GM19324 (cell line): Measurements from ENCODE around the gene ATP6V1C2.

ENCODE experiments used
- ATAC-seq: cut with Tn5 transposase; IDR thresholded peaks from one replicate; pipeline ENCODE4 v1.9.1; 2021; ENCODE audit warnings: mild to moderate bottlenecking, moderate library complexity; ENCODE audit not compliant: unreplicated experiment, low FRiP score

The ATP6V1C2 gene

GRCh38 chr2:10722252-10722825, 909 bp downstream of the ATP6V1C2 start:
- no peak for ATAC-seq

GRCh38 chr2:10732924-10733565, 11.6 kb downstream of the ATP6V1C2 start:
- ATAC-seq, result no peak

- no peak for ATAC-seq
These were observed 12.1 kb downstream of the ATP6V1C2 start for GRCh38 chr2:10733566-10733925.

GRCh38 chr2:10733980-10734379, 12.6 kb downstream of the ATP6V1C2 start:
- ATAC-seq, result no peak

DNA sequence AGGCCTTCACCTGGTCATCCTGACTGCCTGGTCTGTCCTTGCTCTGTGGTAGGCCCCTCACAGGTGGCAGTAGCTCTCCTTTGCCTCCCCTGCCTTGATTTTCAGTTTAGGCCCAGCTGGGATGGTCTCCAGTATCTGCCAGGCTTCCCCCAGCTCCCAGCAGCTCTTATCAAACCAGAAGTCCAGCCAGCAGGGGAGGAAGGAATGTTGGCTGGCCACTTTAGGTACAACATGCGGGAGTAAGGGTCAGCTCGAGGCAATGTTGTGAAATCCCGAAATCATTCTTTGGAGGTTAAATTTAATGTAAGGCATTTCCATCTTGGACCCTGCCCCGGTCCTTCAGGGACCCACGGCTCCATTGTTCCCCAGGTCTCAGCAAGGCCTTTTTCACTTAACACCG, 16.8 kb downstream of the ATP6V1C2 start:
- ATAC-seq, result no peak

- no peak for ATAC-seq
These were observed 18.8 kb downstream of the ATP6V1C2 start for GRCh38 chr2:10740226-10740625.

DNA sequence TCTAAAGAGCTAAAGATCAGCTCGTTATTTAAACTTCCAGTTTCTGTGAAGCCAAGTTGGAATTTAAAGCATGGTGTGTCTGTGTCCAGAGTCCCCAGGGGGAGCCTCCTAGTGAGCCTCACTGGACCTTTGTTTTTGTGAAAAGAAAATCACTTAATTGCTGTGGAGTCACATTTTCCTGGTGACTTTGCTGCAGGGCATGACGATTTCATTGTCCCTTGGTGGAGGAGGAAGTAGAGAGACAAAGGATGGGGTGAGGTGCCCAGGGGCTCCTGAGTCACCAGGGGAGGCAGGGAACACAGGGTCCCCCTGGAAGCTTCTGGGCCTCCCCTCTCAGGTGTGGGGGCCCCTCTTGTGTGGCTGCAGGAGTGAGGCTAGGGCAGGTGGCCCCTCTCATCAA, 19.7 kb downstream of the ATP6V1C2 start:
- ATAC-seq, result no peak

- ATAC-seq, result no peak
These were observed 21.2 kb downstream of the ATP6V1C2 start for GRCh38 chr2:10742666-10743065.

DNA sequence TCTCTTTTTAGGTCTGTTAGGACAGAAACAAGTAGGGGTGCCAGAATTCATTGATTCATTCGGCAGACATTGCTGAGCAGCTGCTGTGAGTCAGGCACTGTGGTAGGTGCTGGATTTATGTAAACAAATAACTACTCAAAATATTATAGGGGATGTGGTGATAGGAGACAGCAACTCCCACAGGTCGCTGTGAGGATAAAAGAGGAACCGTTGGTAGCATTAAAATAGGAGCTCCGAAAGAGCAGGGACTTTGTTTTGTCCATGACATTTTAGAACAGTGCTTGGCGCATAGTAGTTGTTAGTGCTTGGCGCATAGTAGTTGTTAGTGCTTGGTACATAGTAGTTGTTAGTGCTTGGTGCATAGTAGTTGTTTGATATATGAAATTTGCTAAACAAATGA, 29.2 kb downstream of the ATP6V1C2 start:
- ATAC-seq, result no peak

DNA sequence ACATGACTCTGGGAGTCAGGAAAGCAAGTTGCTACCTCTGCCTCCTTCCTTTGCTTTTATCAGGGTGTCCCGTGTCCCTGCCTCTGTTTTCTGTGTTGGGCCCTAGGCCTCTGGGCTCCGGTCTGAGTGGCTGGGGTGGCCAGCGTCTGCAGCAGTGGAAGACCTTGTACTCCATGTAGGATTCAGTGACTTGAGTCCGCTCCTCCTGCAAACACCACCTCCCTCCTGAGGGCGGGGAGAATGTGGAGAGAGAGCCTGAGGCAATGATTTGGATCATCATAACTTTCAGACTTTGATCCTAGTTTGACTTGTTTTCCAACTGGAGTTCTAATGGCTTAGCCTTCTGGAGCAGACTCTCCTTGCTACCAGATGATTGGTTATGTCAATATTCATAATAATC, 30.8 kb downstream of the ATP6V1C2 start:
- no peak for ATAC-seq

- ATAC-seq, result no peak
These were observed 31.7 kb downstream of the ATP6V1C2 start for GRCh38 chr2:10753156-10753555.

DNA sequence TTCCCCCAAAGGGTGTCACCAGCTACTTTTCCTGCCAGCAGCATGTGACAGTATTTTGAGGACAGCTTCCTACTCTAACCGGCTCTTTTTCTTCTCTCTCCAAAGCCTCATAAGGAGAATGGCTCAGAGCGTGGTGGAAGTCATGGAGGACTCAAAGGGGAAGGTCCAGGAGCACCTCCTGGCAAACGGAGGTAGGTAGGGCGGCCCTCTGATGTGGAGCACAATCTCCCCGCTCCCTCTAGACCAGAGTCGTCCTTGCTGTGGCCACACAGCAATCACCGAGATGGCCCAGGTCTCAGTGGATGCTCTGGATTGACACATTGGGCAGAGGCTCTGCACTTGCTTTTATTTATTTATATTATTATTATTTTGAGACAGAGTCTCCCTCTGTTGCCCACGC, 32.4 kb downstream of the ATP6V1C2 start:
- no peak for ATAC-seq

DNA sequence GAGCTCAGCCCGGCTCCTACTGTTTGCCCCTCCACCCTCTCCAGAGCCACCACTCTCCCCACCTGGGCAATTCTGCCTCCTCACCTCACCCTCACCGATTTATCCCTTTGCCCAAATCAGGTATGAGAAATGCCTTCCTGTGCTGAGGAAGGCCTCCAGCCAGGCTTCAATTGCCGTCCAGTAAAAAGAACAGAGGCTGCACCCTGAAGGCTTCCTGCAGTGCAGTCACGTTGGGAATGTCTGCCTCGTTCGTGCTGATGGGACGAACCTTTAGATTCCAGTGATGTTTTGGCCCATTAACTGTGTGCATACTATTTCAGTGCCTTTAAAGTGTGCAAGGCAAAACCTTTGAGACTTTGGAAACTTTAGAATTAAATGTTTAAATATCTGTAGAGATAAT, 34.2 kb downstream of the ATP6V1C2 start:
- ATAC-seq, result no peak

GRCh38 chr2:10757814-10758286, 36.4 kb downstream of the ATP6V1C2 start:
- ATAC-seq, result no peak

DNA sequence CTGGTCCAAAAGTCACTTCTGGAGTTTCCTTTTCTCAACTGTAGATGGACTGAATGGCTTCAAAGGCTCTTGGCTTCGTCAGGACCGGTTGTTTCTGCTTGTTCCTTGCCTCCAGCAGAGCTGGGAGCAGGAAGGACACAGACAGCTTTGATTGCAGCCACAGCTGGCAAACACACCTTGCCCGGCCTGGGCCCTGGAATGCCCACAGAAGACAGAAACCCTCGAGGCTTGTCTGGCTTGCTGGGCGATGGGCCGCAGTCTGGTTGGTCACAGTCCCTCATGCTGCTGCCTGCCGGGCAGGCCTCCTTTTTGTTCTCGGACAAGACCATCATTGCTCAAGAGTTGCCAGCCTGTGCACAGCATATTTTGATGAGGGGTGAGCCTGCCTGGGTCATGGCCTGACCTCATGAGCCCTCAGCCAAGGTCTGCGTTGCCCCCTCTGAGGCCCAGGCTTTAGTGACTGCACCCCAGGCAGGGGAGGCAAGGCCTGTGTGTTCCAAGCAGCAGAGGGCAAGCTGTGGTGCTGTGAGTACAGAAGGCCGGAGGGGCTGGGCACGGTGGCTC, 37.8 kb downstream of the ATP6V1C2 start:
- no peak for ATAC-seq

DNA sequence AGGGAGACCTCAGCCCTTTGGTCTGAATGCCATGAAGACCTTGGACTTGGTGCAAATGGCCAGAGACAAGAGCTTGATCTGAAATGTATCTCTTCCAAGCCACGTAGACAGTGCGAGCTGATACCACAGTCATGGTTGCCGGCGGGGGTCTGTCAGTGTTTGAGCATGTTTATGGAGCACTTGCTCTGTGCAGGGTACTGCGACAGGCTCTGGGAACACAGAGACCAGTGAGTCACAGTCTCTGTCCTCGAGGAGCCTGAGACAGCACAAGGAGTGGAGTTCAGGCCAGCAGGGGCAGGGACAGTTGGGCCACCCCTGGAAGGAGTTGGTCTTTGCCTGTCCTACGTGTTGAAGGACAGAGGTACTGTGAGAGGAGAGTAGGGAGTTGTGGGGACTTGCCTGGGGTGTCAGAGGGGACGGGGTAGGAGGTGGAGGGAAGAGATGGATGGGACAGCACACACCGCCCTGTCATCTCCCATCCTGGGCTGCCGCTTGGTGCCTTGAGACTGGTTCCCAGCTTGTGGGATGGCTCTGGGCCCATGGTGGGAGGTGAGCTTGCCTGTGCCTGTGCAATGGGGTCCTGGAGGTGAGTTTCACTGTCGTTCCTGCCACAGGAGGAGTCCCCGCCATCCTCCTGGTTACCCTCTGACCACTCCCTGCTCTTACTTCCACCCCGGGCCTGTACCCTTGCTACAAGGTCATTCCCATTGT, 39.5 kb downstream of the ATP6V1C2 start:
- ATAC-seq, result no peak

DNA sequence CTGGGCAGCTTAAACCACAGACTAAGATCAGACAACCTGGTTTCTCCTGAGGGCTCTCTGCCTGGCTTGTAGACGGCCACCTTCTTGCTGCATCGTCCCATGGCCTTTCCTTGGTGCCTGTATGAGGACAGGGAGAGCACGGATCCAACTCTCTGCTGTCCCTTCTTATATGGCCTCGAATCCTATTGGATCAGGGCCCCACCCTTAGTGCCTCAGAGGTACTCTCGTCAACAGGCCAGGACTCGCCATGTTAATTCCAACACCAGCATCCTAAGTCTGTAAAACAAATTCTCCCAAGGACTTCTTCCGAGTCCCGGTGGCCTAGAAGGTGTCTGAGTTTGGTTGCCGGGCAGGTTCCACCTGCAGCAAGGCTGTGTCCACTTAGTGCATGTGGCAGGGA, 40.2 kb downstream of the ATP6V1C2 start:
- no peak for ATAC-seq

GRCh38 chr2:10762651-10763460, 41.4 kb downstream of the ATP6V1C2 start:
- ATAC-seq, result no peak

DNA sequence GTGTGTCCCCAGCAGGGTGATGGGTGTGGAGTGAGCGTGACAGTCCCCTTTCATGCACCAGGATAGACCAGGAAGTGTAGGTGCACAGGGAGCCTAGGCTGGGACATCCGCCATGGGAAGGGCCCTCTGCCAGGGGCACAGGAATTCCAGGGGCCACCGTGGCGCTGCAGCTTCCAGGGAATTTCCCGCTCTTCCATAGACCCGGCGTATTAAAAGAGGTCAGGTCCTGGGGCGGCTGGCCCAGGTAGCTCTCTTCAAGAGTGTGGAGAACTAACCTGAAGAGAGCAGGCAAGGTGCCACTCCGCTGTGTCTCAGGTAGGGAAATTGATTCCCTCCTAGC, 42.0 kb downstream of the ATP6V1C2 start:
- no peak for ATAC-seq

GRCh38 chr2:10764096-10764785, 42.8 kb downstream of the ATP6V1C2 start:
- ATAC-seq, result no peak
